Medulla oblongata (tissue), 1 donor: ENCODE data around the gene CARS1.

Experiments
- DNase-seq: peaks from one replicate; pipeline ENCODE4 v3.0.0-alpha.2; 2015; ENCODE audit errors: extremely low spot score

The CARS1 gene

DNA sequence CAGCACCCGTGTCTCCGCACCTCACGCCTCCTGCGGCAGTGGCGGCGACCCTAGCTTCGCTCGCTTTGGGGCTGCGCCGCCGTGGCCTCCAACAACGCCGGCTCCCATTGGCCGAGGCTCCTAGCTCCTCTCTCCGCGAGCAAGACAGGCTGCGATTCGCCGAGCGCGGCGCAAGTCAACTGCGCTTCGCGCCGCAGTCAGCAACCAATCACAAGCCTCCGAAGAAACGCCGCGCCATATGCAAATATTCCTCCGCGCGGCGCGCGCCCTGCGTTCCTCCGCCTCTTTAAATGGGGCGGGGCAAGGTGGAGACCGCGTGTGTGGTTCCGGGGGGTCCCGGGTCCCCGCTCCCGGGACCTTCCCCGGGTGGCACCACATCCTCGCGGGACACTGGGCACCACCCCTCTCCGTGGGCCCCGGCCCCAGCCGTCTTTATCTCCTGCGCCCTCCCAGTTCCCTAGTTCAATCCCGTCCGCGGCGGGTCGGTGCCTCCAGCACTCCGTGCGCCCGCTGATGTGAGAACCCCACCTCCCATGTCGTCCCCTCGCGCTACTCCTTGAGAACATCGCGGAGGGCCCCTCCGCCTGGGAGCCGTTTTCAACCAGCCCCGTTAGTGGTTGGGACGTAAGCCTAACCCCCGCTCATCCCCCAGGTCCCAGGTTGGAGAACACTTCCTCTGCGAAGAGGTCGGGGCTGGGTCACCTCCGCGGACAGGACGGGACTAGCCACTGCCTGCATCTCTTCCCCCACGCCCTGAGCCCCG is 64.8 kb downstream of the CARS1 start, which contains the start of gene NAP1L4:
Gene NAP1L4, minus strand, starts transcription at position 96 of the 763 bp plus-strand sequence. CDS start 13,109 bp downstream, outside the sequence.
- peak; percentile 97 for DNase-seq

DNA sequence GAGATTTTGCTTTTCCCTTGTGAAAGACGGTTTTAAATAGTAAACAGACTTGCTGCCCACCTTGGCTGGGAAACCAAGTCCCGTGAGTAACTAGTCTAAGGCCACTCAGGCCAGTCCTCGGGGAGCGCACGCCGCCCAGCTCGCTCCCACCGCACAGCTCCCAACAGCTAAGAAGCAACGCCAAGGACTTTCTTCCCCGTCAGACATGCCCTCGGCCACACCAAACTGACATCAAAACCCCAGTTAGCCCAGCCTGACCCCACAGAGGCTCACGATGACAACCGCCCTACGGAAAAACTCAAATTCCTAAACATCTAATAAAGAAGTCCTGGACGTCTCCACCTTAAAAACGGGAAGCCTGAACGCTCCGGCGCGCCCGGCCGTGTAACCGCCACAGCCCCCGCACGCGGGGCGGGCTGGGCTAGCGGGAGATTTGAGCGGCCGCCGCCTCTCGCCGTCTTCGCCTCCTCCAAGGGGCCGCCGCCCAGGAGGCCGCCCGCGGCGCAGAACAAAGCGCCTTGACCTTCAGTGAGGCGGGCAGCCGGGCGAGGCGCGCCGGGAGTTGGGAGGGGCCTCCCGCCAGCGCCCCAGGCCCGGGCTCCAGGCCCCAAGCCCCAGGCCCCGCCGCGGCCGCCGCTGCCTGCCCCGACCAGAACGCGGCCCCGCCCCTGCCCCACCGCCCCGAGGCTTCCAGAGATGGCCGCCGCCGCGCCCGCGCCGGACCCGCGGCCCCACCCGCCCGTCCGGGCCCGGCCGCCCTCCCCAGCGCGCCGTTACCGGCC is 65.6 kb downstream of the CARS1 start:
- DNase-seq = peak; percentile 39

DNA sequence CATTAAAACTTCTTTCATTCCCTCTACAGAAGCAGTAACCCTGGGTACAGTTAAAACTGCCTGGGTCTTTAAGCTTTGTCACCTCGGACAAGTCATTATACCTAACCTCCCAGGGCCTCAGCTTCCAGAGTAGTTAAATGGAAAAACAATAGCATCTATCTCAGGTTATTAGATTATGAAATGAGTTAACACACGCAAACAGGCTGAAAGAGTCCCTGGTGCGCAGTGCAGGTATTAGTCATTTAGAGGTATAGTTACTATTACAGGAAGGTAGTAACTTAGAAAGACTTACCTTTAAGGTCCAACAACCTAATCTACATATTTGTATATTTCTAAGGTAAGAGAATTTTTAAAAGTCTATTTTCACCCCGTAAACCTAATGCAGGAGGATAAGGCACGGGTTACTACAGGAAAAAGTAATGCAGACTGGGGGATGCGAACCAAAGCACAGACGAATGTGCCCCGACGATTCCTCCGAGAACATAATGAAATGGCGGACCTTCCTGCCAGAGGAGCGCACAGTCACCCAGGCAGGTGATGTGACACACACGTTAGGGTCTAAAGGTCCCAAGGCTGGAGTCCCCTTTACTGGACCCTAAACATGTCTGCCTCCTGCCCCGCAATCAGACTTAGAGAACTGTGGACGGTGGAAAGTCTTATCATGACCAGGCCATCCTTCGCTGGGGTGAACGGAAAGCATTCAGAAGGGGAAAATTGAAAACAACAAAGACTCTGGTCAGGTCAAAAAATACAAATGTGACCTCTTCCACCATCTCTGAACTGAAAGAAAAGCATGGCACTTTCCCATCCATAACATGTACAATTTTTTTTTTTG is 66.4 kb downstream of the CARS1 start:
- DNase-seq = no peak

GRCh38 chr11:2989551-2989950 is 67.7 kb downstream of the CARS1 start:
- no peak for DNase-seq

DNA sequence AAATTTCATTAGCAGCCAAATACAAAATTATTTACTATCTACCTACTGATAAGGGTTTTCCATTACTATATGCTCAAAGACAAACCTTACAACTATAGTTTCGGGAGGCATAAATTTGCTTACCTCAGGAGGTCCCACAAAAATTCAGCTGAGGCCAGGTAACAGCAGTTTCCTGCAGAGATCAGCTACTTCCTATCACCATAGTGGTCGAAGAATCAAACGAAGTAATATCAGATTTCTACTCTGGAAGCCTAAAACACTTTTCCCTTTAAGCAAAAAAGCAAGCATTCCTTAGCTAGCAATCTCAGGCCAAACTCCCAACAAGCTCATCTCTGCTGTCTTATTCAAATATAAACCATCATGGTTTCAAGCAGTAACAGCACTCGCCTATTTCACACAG is 68.2 kb downstream of the CARS1 start:
- DNase-seq = peak; percentile 24

- peak; percentile 38 for DNase-seq
These were observed 69.1 kb downstream of the CARS1 start for GRCh38 chr11:2987881-2988861.

DNA sequence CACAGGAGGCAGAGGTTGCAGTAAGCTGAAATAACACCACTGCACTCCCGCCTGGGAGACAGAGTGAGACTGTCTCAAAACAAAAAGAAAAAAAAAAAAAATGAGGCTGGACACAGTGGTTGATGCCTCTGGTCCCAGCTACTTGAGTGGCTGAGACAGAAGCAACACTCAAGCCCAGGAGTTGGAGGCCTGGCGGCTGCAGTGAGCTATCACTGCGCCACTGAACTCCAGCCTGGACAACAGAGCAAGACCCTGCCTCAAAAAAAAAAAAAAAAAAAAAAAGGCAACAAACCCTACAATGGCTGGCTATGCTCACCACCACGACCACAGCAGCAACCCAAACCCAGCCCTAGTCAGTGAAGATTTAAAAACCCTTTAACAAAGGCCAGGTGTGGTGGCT is 73.3 kb downstream of the CARS1 start:
- no peak for DNase-seq

DNA sequence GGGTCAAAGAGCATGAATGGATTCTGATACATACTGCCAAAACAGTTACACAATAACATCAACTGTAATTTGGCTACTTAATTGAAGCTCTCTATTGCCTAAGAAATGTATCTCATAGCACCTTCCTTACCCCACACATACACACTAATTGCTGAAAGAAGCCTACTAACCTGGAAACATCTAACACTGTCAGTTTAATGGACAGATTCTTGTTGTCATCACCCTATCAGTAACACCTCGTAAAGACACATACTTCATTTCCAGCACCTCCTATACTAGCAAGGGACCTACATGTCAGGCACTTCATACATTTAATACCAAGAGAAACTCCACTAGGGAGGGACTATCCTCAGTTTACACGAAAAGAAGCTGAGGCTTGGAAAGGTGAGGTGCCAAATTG is 75.0 kb downstream of the CARS1 start:
- no peak for DNase-seq

GRCh38 chr11:2981130-2981529 is 76.1 kb downstream of the CARS1 start:
- no peak for DNase-seq

- DNase-seq = no peak
These were observed 76.9 kb downstream of the CARS1 start for GRCh38 chr11:2980168-2980840.

- DNase-seq = no peak
These were observed 80.1 kb downstream of the CARS1 start for GRCh38 chr11:2977113-2977512.

DNA sequence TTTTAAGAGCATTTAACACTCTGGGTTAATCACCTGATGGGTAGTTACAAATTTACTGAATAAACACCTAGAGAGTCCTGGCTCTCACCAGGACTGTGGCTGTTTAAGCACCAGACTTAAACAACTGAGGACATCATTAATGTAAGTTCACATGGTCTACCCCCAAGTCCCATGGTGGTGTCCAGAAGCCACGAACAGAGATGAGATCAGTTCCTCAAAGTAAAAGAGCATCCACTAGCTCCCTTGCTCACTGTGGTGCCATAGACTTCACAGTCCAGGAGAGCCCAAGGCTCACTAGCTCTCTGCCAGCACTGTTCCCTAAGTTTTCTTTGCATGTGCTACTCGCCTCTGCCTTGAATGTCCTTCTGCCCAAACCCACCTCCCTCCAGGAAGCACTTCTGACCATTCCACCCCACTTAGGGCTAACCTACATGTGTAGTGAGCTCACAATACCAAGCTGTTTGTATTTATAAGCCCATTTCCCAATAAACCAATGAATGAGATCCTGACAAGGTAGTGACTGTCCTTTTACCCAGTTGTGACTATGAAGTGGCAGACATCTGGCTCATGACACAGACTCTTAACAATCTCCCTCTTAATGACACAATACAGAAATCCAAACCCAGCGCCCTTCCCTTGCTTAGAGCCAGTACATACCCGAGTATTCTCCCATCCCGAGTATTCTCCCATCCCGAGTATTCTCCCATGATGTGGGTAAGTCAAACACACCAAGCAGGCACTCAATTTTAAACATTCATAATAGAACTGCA is 80.7 kb downstream of the CARS1 start:
- DNase-seq = no peak

DNA sequence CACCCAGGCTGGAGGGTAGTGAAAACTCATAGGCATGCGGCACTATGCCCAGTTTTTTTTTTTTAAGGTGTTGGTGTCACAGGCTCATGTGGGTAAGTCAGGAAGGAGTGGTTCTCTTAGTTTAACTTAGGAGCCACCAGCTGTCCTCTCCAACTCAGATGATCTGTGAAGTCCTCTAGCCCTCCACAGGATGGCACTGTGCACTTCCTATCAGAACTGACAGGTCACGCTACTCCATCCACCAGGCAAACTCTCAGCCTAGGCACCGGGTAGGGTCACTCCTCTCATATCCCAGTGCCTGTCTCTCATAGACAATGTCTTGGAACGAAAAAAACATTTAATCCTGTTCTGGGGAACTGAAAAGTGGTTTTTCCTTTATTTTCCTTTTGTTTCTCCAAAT is 81.6 kb downstream of the CARS1 start:
- peak; percentile 84 for DNase-seq

DNA sequence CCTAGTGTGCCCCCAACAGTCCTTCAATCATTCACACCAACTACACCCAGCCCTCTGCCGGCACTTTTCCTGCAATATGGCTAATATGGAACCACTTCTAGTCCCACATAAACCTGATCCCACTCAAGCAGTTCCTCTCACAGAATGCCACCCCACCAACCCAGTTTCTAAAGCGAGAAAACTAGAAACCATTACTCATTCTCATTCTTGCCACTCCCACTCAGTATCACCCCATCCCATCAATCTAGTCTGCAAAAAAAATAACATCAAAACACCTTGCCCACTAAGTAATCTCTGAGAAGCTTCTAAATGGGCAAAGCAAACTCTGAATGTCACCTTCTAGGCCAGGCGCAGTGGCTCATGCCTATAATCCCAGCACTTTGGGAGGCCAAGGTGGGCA is 83.0 kb downstream of the CARS1 start:
- no peak for DNase-seq

GRCh38 chr11:2968341-2968900 is 88.8 kb downstream of the CARS1 start:
- DNase-seq = no peak

DNA sequence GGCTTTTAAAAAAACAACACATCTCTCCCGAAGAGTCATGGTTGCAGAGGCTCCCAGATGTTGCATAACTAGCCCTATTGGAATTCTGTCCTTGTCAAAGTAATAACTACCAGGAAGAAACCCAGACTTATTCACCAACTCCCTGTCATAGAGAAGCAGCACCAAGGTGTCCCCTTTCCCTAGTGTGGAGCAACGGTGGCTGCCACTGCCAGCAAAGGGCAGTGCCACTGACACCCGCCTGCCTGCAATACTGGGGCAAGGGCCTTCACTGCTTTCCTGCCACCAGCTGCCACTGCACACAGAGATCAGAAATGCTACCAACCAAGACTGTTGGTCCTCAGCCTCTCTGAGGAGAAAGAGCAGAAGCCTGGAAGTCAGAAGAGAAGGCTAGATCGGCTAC is 92.4 kb downstream of the CARS1 start:
- DNase-seq = no peak

GRCh38 chr11:2963761-2964160 is 93.5 kb downstream of the CARS1 start:
- DNase-seq = no peak

- DNase-seq = no peak
These were observed 94.0 kb downstream of the CARS1 start for GRCh38 chr11:2963112-2963754.

- DNase-seq = no peak
These were observed 96.1 kb downstream of the CARS1 start for GRCh38 chr11:2961080-2961479.
